Esophagus squamous epithelium (tissue), 4 donors: ENCODE data around the gene ATP9B.

Experiments used
- CTCF ChIP-seq, 6 experiments: fragments of 450-650 bp in 4 of 6; fragments of 200-600 bp in 2 of 6; sonication (generic) in 2 of 6; IDR thresholded peaks; one replicate each; pipeline ENCODE4 v1.5.1; 2016 to 2019; ENCODE audit warnings: antibody characterized with exemption in 6 of 6, mild to moderate bottlenecking in 4 of 6, moderate library complexity in 4 of 6
- POLR2A ChIP-seq, 4 donors: fragments of 450-650 bp; IDR thresholded peaks; one replicate each; pipeline ENCODE4 v1.6.1; 2017; ENCODE audit warnings: antibody characterized with exemption in 4 of 4, mild to moderate bottlenecking in 4 of 4, moderate library complexity in 3 of 4

GRCh38 chr18:79151191-79151590 lies 82.0 kb downstream of the ATP9B start:
- no peak for TF ChIP-seq POLR2A (IDR thresholded peaks at IDR 0.05)
- TF ChIP-seq CTCF (IDR thresholded peaks at IDR 0.05): no peak
